Ishikawa (cell line): ENCODE results near the gene GALT.

ENCODE experiments used
- CEBPB ChIP-seq: IDR thresholded peaks from 2 replicates; pipeline ENCODE4 v1.6.1; 2012
- CREB1 ChIP-seq: IDR thresholded peaks from 2 replicates; pipeline ENCODE4 v1.6.1; 2012; ENCODE audit warnings: low read depth
- EGR1 ChIP-seq: IDR thresholded peaks from 2 replicates; pipeline ENCODE4 v1.6.1; 2012
- EP300 ChIP-seq: IDR thresholded peaks from 2 replicates; pipeline ENCODE4 v1.6.1; 2012; ENCODE audit warnings: borderline replicate concordance
- FOXM1 ChIP-seq: IDR thresholded peaks from 2 replicates; pipeline ENCODE4 v1.6.1; 2012; ENCODE audit warnings: low read depth, borderline replicate concordance
- MAX ChIP-seq: IDR thresholded peaks from 2 replicates; pipeline ENCODE4 v1.6.1; 2012
- NFIC ChIP-seq: IDR thresholded peaks from 2 replicates; pipeline ENCODE4 v1.6.1; 2012
- RAD21 ChIP-seq: IDR thresholded peaks from 2 replicates; pipeline ENCODE4 v1.6.1; 2012; ENCODE audit warnings: low read depth
- REST ChIP-seq: IDR thresholded peaks from 2 replicates; pipeline ENCODE4 v1.6.1; 2012; ENCODE audit warnings: low read depth, mild to moderate bottlenecking
- TAF1 ChIP-seq: IDR thresholded peaks from 2 replicates; pipeline ENCODE4 v1.6.1; 2012; ENCODE audit warnings: low read depth, mild to moderate bottlenecking
- TCF12 ChIP-seq: IDR thresholded peaks from 2 replicates; pipeline ENCODE4 v1.6.1; 2012; ENCODE audit warnings: low read depth
- TEAD4 ChIP-seq: IDR thresholded peaks from 2 replicates; pipeline ENCODE4 v1.6.1; 2012
- USF1 ChIP-seq: IDR thresholded peaks from 2 replicates; pipeline ENCODE4 v1.6.1; 2012
- YY1 ChIP-seq: IDR thresholded peaks from 2 replicates; pipeline ENCODE4 v1.6.1; 2012; ENCODE audit warnings: low read depth
- ZBTB7A ChIP-seq: IDR thresholded peaks from 2 replicates; pipeline ENCODE4 v1.6.1; 2012; ENCODE audit warnings: low read depth

GALT gene

GRCh38 chr9:34620061-34620994 lies 26.1 kb upstream of the GALT start, which contains the start of gene DCTN3:
Gene DCTN3 (minus strand): TSS chr9:34620495. CDS start chr9:34620464, 31 bp downstream.
- no peak for TF ChIP-seq TCF12
- no peak for TF ChIP-seq NFIC
- peak; percentile 82 for TF ChIP-seq YY1
- no peak for TF ChIP-seq TAF1
- no peak for TF ChIP-seq RAD21
- TF ChIP-seq CREB1: peak; percentile 80
- no peak for TF ChIP-seq CEBPB
- TF ChIP-seq REST: no peak

GRCh38 chr9:34623374-34624235 lies 22.9 kb upstream of the GALT start:
- TF ChIP-seq RAD21 (no peak), CEBPB (no peak)

GRCh38 chr9:34624475-34625185 lies 21.8 kb upstream of the GALT start:
- TF ChIP-seq FOXM1 (no peak), ZBTB7A (no peak)

- TF ChIP-seq RAD21: no peak
- TF ChIP-seq USF1: no peak
- TF ChIP-seq EP300: no peak
- no peak for TF ChIP-seq TEAD4
- TF ChIP-seq ZBTB7A: no peak
- no peak for TF ChIP-seq CEBPB
- TF ChIP-seq REST: no peak
- TF ChIP-seq TCF12: no peak
- no peak for TF ChIP-seq EGR1
- TF ChIP-seq CREB1: no peak
- no peak for TF ChIP-seq NFIC
- TF ChIP-seq FOXM1: no peak
Measured at GRCh38 chr9:34625186-34625486, 21.3 kb upstream of the GALT start.

GRCh38 chr9:34627716-34628655 lies 18.5 kb upstream of the GALT start:
- TF ChIP-seq CREB1: no peak
- no peak for TF ChIP-seq TEAD4
- TF ChIP-seq FOXM1: no peak
- TF ChIP-seq CEBPB: no peak
- no peak for TF ChIP-seq NFIC
- TF ChIP-seq EGR1: no peak
- TF ChIP-seq REST: no peak
- TF ChIP-seq RAD21: no peak
- TF ChIP-seq TCF12: no peak
- TF ChIP-seq TAF1: no peak
- TF ChIP-seq ZBTB7A: no peak
- TF ChIP-seq USF1: no peak
- TF ChIP-seq YY1: no peak
- no peak for TF ChIP-seq MAX
- TF ChIP-seq EP300: no peak
